CD14-positive monocyte (primary cell): ENCODE measurements around the gene MLLT3. TPM values are rescaled to one million over a fixed set of nuclear protein-coding genes. Genes with fewer than 3 reads are reported as not detected.

Source experiments
- DNase-seq, 3 donors: peaks; one replicate each; pipeline ENCODE4 v3.0.0-alpha.2; 2011 to 2022
- H2AFZ ChIP-seq: 2 replicates; pipeline ENCODE4 v1.6.0; 2012; ENCODE audit warnings: mild to moderate bottlenecking, low read depth, low read length, inconsistent platforms; ENCODE audit not compliant: insufficient read depth, poor library complexity, severe bottlenecking
- H3K27ac ChIP-seq, 2 donors: 1 replicate in 1 of 2; 2 replicates in 1 of 2; pipeline ENCODE4 v1.5.1; 2012 to 2013; ENCODE audit warnings: low read length in 2 of 2, control low read depth in 1 of 2, inconsistent platforms in 1 of 2, low read depth in 1 of 2, mild to moderate bottlenecking in 1 of 2
- H3K27me3 ChIP-seq, 2 donors: one replicate each; pipeline versions ENCODE4 v1.6.0 to v1.6.1; 2011 to 2013; ENCODE audit warnings: low read length in 2 of 2; ENCODE audit not compliant: control insufficient read depth in 2 of 2, insufficient read depth in 2 of 2
- H3K36me3 ChIP-seq, 2 donors: replicated peaks in 1 of 2; 1 replicate in 1 of 2; 2 replicates in 1 of 2; pipeline versions ENCODE4 v1.5.1 to v1.6.1; 2012 to 2013; ENCODE audit warnings: low read length in 2 of 2, control low read depth in 1 of 2, inconsistent platforms in 1 of 2, mild to moderate bottlenecking in 1 of 2; ENCODE audit not compliant: insufficient read depth in 2 of 2, control insufficient read depth in 1 of 2
- H3K4me1 ChIP-seq, 2 donors: 1 replicate in 1 of 2; 2 replicates in 1 of 2; pipeline versions ENCODE4 v1.5.1 to v1.6.1; 2012 to 2013; ENCODE audit warnings: low read length in 2 of 2, control low read depth in 1 of 2, inconsistent platforms in 1 of 2, mild to moderate bottlenecking in 1 of 2, moderate library complexity in 1 of 2; ENCODE audit not compliant: insufficient read depth in 2 of 2, control insufficient read depth in 1 of 2
- H3K4me2 ChIP-seq: replicated peaks from 2 replicates; pipeline ENCODE3; 2012; ENCODE audit warnings: low read length, moderate library complexity, mild to moderate bottlenecking; ENCODE audit not compliant: poor library complexity, severe bottlenecking; ENCODE audit errors: extremely low read depth
- H3K4me3 ChIP-seq, 3 experiments: fragments of 200-600 bp in 1 of 3; sonication (generic) in 1 of 3; replicated peaks in 1 of 3; 1 replicate in 2 of 3; 2 replicates in 1 of 3; pipeline ENCODE4 v1.5.1; 2011 to 2013; ENCODE audit warnings: low read length in 3 of 3, mild to moderate bottlenecking in 3 of 3, control low read depth in 2 of 3, low read depth in 2 of 3, inconsistent platforms in 1 of 3, moderate library complexity in 1 of 3
- H3K79me2 ChIP-seq: 2 replicates; pipeline ENCODE4 v1.6.0; 2012; ENCODE audit warnings: mild to moderate bottlenecking, control low read depth, inconsistent platforms, low read length, moderate library complexity; ENCODE audit not compliant: insufficient read depth
- H3K9ac ChIP-seq: 2 replicates; pipeline ENCODE4 v1.6.0; 2017; ENCODE audit warnings: low read length, mild to moderate bottlenecking; ENCODE audit not compliant: insufficient read depth, poor library complexity, severe bottlenecking
- H3K9me3 ChIP-seq, 2 donors: replicated peaks in 1 of 2; 1 replicate in 1 of 2; 2 replicates in 1 of 2; pipeline versions ENCODE4 v1.5.1 to v1.6.1; 2012 to 2013; ENCODE audit warnings: low read length in 2 of 2, control low read depth in 1 of 2; ENCODE audit not compliant: control insufficient read depth in 1 of 2, insufficient read depth in 1 of 2
- H4K20me1 ChIP-seq: 2 replicates; pipeline ENCODE4 v1.6.0; 2012; ENCODE audit warnings: mild to moderate bottlenecking, low read length, control low read depth, moderate library complexity; ENCODE audit not compliant: insufficient read depth
- H3K27ac Mint-ChIP-seq, 7 donors: one replicate each; pipeline ENCODE4 v1.8.0; 2020; ENCODE audit warnings: mild to moderate bottlenecking in 7 of 7, mixed read lengths in 7 of 7, moderate library complexity in 6 of 7, inconsistent platforms in 2 of 7
- H3K27me3 Mint-ChIP-seq, 3 donors: one replicate each; pipeline ENCODE4 v1.8.0; 2021 to 2022; ENCODE audit warnings: low read depth in 3 of 3, mild to moderate bottlenecking in 3 of 3, mixed read lengths in 3 of 3, moderate library complexity in 3 of 3, inconsistent platforms in 1 of 3
- H3K36me3 Mint-ChIP-seq, 2 donors: one replicate each; pipeline ENCODE4 v1.8.0; 2020; ENCODE audit warnings: mixed read lengths in 2 of 2, inconsistent platforms in 1 of 2, mild to moderate bottlenecking in 1 of 2
- H3K4me1 Mint-ChIP-seq: one replicate; pipeline ENCODE4 v1.8.0; 2020; ENCODE audit warnings: mild to moderate bottlenecking, mixed read lengths
- H3K4me3 Mint-ChIP-seq, 2 donors: one replicate each; pipeline ENCODE4 v1.8.0; 2020; ENCODE audit warnings: mild to moderate bottlenecking in 2 of 2, mixed read lengths in 2 of 2, moderate library complexity in 1 of 2
- H3K9me3 Mint-ChIP-seq, 7 donors: one replicate each; pipeline ENCODE4 v1.8.0; 2020 to 2022; ENCODE audit warnings: mixed read lengths in 7 of 7, mild to moderate bottlenecking in 6 of 7, moderate library complexity in 6 of 7, inconsistent platforms in 2 of 7
- WGBS: methylation state at CpG from one replicate; pipeline ENCODE4 v1.1.5; 2013; ENCODE audit warnings: missing lambda C conversion rate; ENCODE audit not compliant: insufficient coverage; 5-methylcytosine and 5-hydroxymethylcytosine counted together
- intact Hi-C, 2 donors: fragments of 100-400 bp; cut with micrococcal nuclease; formaldehyde crosslinking; loops; one replicate each; pipeline versions ENCODE4 v1.15.0 to v1.15.1; 2023
- polyA plus RNA-seq, 3 donors: library from polyadenylated mRNA; depleted of rRNA in 1 of 3; unstranded in 2 of 3; stranded (reverse) in 1 of 3; fragments of 300-500 nt in 2 of 3; fragments of >200 nt in 1 of 3; fragmentation: Illumina TruSeq in 2 of 3; gene quantifications; 1 replicate in 2 of 3; 2 replicates in 1 of 3; pipeline ENCODE4 v1.2.3, GENCODE V29; 2012 to 2021
- TF ChIP-seq, protein P1 (sequence below): fragments of 200-600 bp; IDR thresholded peaks from one replicate; pipeline ENCODE4 v1.8.0; 2022; ENCODE audit warnings: antibody characterized with exemption, mild to moderate bottlenecking

The MLLT3 gene
- polyA plus RNA-seq, 3 donors, result 0.81 to 2.3 (median 1.5) TPM

DNA sequence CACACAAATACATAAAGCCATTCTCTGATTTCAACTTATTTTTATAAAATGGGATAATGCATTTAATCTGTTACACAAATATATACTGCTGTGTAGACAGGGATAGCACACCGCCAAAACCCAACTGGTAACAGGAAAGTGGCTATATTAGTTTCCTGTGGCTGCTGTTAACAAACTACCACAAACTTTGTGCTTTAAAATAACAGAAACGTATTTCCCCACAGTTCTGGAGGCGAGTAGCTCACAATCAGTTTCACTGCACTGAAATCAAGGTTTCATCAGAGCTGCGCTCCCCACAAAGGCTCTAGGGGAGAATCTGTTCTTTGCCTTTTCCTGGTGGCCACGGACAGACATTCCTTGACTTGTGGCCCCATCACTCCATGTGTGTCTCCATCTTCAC, 94.0 kb downstream of the MLLT3 start:
- H2AFZ ChIP-seq, result no peak overlapping the region
- 49% methylated on average over 2 of the region's 5 CpGs for WGBS
- H3K79me2 ChIP-seq, result no peaks in the 10 kb centered on the region
- no peaks in the 10 kb centered on the region for H3K9me3 Mint-ChIP-seq
- no peaks in the 10 kb centered on the region for H3K36me3 Mint-ChIP-seq
- H3K4me2 ChIP-seq, result no peak overlapping the region
- no peak for DNase-seq
- H3K27ac Mint-ChIP-seq, result no peak overlapping the region
- no peaks in the 10 kb centered on the region for H3K36me3 ChIP-seq
- no peaks in the 10 kb centered on the region for H3K9me3 ChIP-seq
- H4K20me1 ChIP-seq, result no peaks in the 10 kb centered on the region
- H3K27me3 ChIP-seq, result no peaks in the 10 kb centered on the region
- no peak overlapping the region for H3K9ac ChIP-seq
- H3K4me1 Mint-ChIP-seq, result peaks cover 1% of the 10 kb centered on the region
- no peak overlapping the region for H3K4me3 Mint-ChIP-seq
- H3K27ac ChIP-seq, result no peak overlapping the region
- TF ChIP-seq, protein P1, sequence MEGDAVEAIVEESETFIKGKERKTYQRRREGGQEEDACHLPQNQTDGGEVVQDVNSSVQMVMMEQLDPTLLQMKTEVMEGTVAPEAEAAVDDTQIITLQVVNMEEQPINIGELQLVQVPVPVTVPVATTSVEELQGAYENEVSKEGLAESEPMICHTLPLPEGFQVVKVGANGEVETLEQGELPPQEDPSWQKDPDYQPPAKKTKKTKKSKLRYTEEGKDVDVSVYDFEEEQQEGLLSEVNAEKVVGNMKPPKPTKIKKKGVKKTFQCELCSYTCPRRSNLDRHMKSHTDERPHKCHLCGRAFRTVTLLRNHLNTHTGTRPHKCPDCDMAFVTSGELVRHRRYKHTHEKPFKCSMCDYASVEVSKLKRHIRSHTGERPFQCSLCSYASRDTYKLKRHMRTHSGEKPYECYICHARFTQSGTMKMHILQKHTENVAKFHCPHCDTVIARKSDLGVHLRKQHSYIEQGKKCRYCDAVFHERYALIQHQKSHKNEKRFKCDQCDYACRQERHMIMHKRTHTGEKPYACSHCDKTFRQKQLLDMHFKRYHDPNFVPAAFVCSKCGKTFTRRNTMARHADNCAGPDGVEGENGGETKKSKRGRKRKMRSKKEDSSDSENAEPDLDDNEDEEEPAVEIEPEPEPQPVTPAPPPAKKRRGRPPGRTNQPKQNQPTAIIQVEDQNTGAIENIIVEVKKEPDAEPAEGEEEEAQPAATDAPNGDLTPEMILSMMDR, result no peak
- no peaks in the 10 kb centered on the region for H3K4me1 ChIP-seq
- no peak overlapping the region for H3K4me3 ChIP-seq
- intact Hi-C loops, result loop anchor here in 1 of 2 donors (10.0 kb wide), 1 partner anchor 57 kb away; no protein-coding TSS in a partner anchor
- H3K27me3 Mint-ChIP-seq, result peaks cover 0 to 3% (median 0%) of the 10 kb centered on the region in 3 donors

DNA sequence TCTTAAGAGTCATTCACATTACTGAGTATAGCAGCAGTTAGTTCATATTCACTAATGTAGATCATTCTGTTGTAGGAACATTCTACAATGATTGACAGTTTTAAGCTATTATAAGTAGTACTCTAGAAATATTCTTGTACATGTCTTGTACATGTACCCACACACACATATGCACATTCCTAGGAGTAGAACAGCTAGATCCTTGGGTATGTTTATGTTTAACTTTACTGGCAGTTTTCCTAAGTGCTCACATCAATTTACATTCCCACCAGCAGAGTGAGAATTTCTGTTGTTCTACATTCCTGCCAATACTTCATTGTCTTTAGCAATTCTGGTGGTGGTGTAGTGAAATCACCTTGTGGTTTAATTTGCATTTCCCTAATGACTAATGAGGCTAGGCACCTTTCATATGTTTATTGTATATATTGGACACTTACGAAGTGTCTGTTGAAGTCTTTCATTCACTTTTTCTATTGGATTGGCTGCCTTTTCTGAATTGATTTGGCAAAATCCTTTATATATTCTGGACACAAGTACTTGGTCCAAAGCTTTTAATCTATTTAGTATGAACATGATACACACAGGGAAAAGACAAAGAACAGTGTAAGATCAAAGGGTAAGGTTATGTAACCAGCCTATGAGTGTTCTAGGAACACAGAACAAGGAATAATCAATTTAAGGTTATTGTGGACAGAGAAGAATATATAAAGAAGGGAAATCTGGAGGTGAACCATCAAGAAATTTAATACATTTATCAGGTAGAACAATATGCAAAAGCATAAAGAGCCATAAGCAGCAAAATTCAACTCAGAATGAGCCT, 95.6 kb downstream of the MLLT3 start:
- Mint-ChIP-seq H3K9me3 (no peaks in the 10 kb centered on the region), H3K27ac (no peak overlapping the region)

More for the DNA sequence above, 95.6 kb downstream of the MLLT3 start:
- Histone ChIP-seq H3K9ac (no peak overlapping the region), H2AFZ (no peak overlapping the region), H3K9me3 (no peaks in the 10 kb centered on the region), H3K79me2 (no peaks in the 10 kb centered on the region), H3K4me3 (no peak overlapping the region), H3K4me1 (no peaks in the 10 kb centered on the region), H3K4me2 (no peak overlapping the region), H4K20me1 (no peaks in the 10 kb centered on the region), H3K27ac (no peak overlapping the region), H3K27me3 (no peaks in the 10 kb centered on the region), H3K36me3 (no peaks in the 10 kb centered on the region)
- H3K36me3 Mint-ChIP-seq, result no peaks in the 10 kb centered on the region
- WGBS, result no CpG with 5 or more reads among the region's 1 CpG
- H3K4me1 Mint-ChIP-seq, result peaks cover 1% of the 10 kb centered on the region
- TF ChIP-seq, protein P1, result no peak
- H3K4me3 Mint-ChIP-seq, result no peak overlapping the region
- intact Hi-C loops, result loop anchor here in 1 of 2 donors (10.0 kb wide), 1 partner anchor 58 kb away; no protein-coding TSS in a partner anchor
- no peak for DNase-seq
- peaks cover 0 to 3% (median 0%) of the 10 kb centered on the region in 3 donors for H3K27me3 Mint-ChIP-seq
